ENCODE measurements around the gene FMNL2.

Gene FMNL2

GRCh38 chr2:152339556-152340286 lies 4.7 kb downstream of the FMNL2 start:
- DNase-seq: no peak

GRCh38 chr2:152342259-152343046 lies 7.5 kb downstream of the FMNL2 start:
- DNase-seq: no peak

- no peak for DNase-seq
These were observed 8.5 kb downstream of the FMNL2 start for GRCh38 chr2:152343426-152343825.

- DNase-seq: no peak
These were observed 9.7 kb downstream of the FMNL2 start for GRCh38 chr2:152344579-152345195.

- no peak for DNase-seq
These were observed 12.1 kb downstream of the FMNL2 start for GRCh38 chr2:152347076-152347475.

- DNase-seq: no peak
These were observed 13.4 kb downstream of the FMNL2 start for GRCh38 chr2:152348388-152348787.

- no peak for DNase-seq
These were observed 14.4 kb downstream of the FMNL2 start for GRCh38 chr2:152349416-152349815.

GRCh38 chr2:152350155-152350679 lies 15.2 kb downstream of the FMNL2 start:
- no peak for DNase-seq

- DNase-seq: no peak
These were observed 17.6 kb downstream of the FMNL2 start for GRCh38 chr2:152352616-152353015.

GRCh38 chr2:152353364-152353763 lies 18.4 kb downstream of the FMNL2 start:
- DNase-seq: no peak

- no peak for DNase-seq
These were observed 19.2 kb downstream of the FMNL2 start for GRCh38 chr2:152354069-152354755.

GRCh38 chr2:152354909-152355308 lies 19.9 kb downstream of the FMNL2 start:
- DNase-seq: no peak

GRCh38 chr2:152355409-152355831 lies 20.4 kb downstream of the FMNL2 start:
- DNase-seq: no peak

GRCh38 chr2:152359573-152360363 lies 24.8 kb downstream of the FMNL2 start:
- DNase-seq: no peak

GRCh38 chr2:152363936-152364335 lies 29.0 kb downstream of the FMNL2 start:
- DNase-seq: no peak

GRCh38 chr2:152367547-152368390 lies 32.8 kb downstream of the FMNL2 start:
- DNase-seq: no peak

- DNase-seq: no peak
These were observed 34.3 kb downstream of the FMNL2 start for GRCh38 chr2:152369176-152369860.

GRCh38 chr2:152370783-152371182 lies 35.8 kb downstream of the FMNL2 start:
- DNase-seq: no peak

GRCh38 chr2:152372438-152372984 lies 37.5 kb downstream of the FMNL2 start:
- peak; percentile 58 for DNase-seq

- DNase-seq: no peak
These were observed 40.2 kb downstream of the FMNL2 start for GRCh38 chr2:152375174-152375573.
